ENCODE measurements around the gene CRYM. TPM values are rescaled to one million over a fixed set of nuclear protein-coding genes. Genes with fewer than 3 reads are reported as not detected.
"Not testable (repeated sequence)": the region's sequence is repeated elsewhere in the genome, so short reads cannot be mapped to it uniquely, and the experiment has no call there.

CRYM gene
- total and polyA plus RNA-seq, 9 donors, result 0.22 to 6.0 (median 0.42) TPM; not detected in 3

DNA sequence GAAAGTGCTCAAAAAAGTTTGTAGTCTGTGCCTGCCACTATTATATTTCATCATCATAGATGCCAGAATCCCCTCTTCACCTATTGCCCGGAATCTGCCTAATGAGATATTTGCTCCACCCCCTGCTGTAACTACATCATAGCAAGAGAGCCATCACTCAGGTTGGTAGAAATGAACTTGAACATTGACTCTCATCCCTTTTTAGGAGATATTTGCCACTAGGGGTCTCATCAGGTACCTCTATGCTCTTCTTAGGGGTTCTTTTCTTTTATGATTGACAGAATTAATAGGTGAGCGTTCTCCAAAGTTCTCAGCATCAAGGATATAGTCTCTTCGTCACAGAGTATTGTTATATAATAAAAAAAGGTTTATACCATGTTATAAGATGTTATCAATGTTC is 24.6 kb downstream of the CRYM start:
- no peaks in the 10 kb centered on the region for H3K27me3 ChIP-seq
- no peaks in the 10 kb centered on the region for H3K4me1 ChIP-seq (ENCODE audit: insufficient read depth)
- H3K4me3 ChIP-seq, result no peak overlapping the region
- H3K36me3 ChIP-seq, result no peaks in the 10 kb centered on the region
- 76 to 87% (median 77%) methylated on average over 3 of the region's 3 CpGs for WGBS, 3 donors
- no peaks in the 10 kb centered on the region for H3K9me3 ChIP-seq
- DNase-seq, result no peak
- no peak overlapping the region for H3K27ac ChIP-seq
- TF ChIP-seq CTCF (IDR thresholded peaks at IDR 0.05) (no peak), EP300 (IDR thresholded peaks at IDR 0.05) (no peak), POLR2A (IDR thresholded peaks at IDR 0.05) (no peak)
- intact Hi-C loops (cut with DNase I), result no loop called here

DNA sequence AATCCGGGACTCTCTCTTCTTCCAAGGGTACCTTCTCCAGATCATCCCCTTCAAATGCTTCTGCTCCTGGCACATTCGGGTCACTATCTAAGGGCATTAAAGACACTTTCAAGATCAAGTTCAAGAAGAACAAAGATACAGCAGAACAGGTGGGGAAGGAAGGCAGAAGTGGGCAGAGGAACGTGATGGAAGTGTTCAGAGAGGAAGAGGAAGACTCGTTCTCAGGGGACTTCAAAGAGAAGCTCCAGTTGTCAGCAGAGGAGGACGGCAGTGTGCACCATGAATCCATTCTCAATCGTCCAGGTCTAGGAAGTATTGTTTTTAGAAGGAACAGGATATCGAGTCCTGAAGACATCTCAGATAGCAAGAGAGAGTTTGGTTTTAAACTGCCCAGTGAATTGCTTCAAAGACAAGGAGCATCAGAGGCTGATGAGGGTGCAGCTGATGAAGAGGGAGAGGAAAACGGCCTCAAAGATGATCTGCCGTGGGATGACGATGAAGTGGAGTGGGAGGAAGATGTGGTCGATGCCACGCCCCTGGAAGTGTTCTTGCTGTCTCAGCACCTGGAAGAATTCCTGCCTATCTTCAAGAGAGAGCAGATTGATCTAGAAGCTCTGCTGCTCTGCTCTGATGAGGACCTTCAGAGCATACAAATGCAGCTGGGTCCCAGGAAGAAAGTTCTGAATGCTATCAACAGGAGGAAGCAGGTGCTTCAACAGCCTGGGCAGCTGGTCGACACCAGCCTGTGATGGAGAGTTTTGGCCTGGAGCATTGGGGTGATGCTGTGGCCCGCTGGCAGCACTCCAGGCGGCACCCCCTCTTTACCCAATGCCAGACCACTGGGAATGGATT is 27.8 kb downstream of the CRYM start:
- intact Hi-C loops (cut with DNase I), result no loop called here
- Histone ChIP-seq H3K4me1 (ENCODE audit: insufficient read depth) (no peaks in the 10 kb centered on the region), H3K27ac (no peak overlapping the region), H3K4me3 (no peak overlapping the region), H3K27me3 (no peaks in the 10 kb centered on the region), H3K36me3 (no peaks in the 10 kb centered on the region), H3K9me3 (no peaks in the 10 kb centered on the region)
- TF ChIP-seq POLR2A (IDR thresholded peaks at IDR 0.05), result no peak
- TF ChIP-seq CTCF (IDR thresholded peaks at IDR 0.05), result no peak
- TF ChIP-seq EP300 (IDR thresholded peaks at IDR 0.05), result no peak
- 76 to 88% (median 78%) methylated on average over 15 of the region's 15 CpGs for WGBS, 3 donors
- DNase-seq, result no peak

DNA sequence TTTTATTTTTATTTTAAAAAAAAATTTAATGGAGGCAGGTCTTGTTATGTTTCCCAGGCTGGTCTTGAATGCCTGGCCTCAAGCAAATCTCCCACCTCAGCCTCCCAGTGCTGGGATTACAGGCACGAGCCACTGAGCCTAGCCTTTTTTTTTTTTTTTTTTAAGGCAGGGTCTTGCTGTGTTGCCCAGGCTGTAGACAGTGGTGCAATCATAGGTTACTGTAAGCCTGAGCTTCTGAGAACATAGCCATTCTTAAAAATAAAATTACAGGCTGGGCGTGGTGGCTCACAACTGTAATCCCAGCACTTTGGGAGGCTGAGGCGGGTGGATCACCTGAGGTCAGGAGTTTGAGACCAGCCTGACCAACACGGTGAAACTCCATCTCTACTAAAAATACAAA is 29.9 kb downstream of the CRYM start:
- H3K27ac ChIP-seq; H3K4me1 ChIP-seq (ENCODE audit: insufficient read depth); intact Hi-C loops (cut with DNase I); H3K36me3 ChIP-seq; DNase-seq; H3K4me3 ChIP-seq; H3K27me3 ChIP-seq; H3K9me3 ChIP-seq: not testable (repeated sequence)
- WGBS, 3 donors, result 87 to 91% (median 87%) methylated on average over 4 of the region's 4 CpGs

GRCh38 chr16:21244518-21245215 is 33.4 kb downstream of the CRYM start:
- Histone ChIP-seq H3K9me3 (no peaks in the 10 kb centered on the region), H3K4me1 (ENCODE audit: insufficient read depth) (no peaks in the 10 kb centered on the region), H3K4me3 (no peak overlapping the region), H3K27ac (no peak overlapping the region), H3K27me3 (no peaks in the 10 kb centered on the region), H3K36me3 (no peaks in the 10 kb centered on the region)
- DNase-seq, result no peak
- TF ChIP-seq CTCF (IDR thresholded peaks at IDR 0.05), result no peak
- TF ChIP-seq POLR2A (IDR thresholded peaks at IDR 0.05), result no peak
- TF ChIP-seq EP300 (IDR thresholded peaks at IDR 0.05), result no peak
- intact Hi-C loops (cut with DNase I), result no loop called here
- 17 to 19% (median 19%) methylated on average over 7 of the region's 7 CpGs for WGBS, 3 donors

- no peaks in the 10 kb centered on the region for H3K27me3 ChIP-seq
- intact Hi-C loops (cut with DNase I), result no loop called here
- no peak overlapping the region for H3K4me3 ChIP-seq
- TF ChIP-seq CTCF (IDR thresholded peaks at IDR 0.05), result no peak
- no peak for TF ChIP-seq POLR2A (IDR thresholded peaks at IDR 0.05)
- no peak for TF ChIP-seq EP300 (IDR thresholded peaks at IDR 0.05)
- H3K4me1 ChIP-seq (ENCODE audit: insufficient read depth), result no peaks in the 10 kb centered on the region
- H3K27ac ChIP-seq, result no peak overlapping the region
- WGBS, 3 donors, result 1 to 5% (median 1%) methylated on average over 2 of the region's 2 CpGs
- no peaks in the 10 kb centered on the region for H3K36me3 ChIP-seq
- H3K9me3 ChIP-seq, result no peaks in the 10 kb centered on the region
- DNase-seq, result no peak
Measured at GRCh38 chr16:21242756-21243155, 35.3 kb downstream of the CRYM start.
